GM12878 (cell line): ENCODE results near the gene SPDYE4.

Experiments
- CEBPB ChIP-seq, 2 experiments: fragments of 150-350 bp in 1 of 2; IDR thresholded peaks; 2 replicates each; pipeline ENCODE4 v1.6.1; 2012 to 2014; ENCODE audit warnings: low read depth in 2 of 2, low read length in 2 of 2, borderline replicate concordance in 1 of 2, inconsistent platforms in 1 of 2
- SUZ12 ChIP-seq: fragments of 200-600 bp; sonication (generic); IDR thresholded peaks from one replicate; pipeline ENCODE4 v1.6.1; 2018; ENCODE audit warnings: antibody characterized with exemption, mild to moderate bottlenecking; ENCODE audit not compliant: unreplicated experiment
- ZNF274 ChIP-seq: IDR thresholded peaks from one replicate; pipeline ENCODE4 v1.8.0; 2011; ENCODE audit not compliant: insufficient read length, insufficient read depth
- ZSCAN29 ChIP-seq: fragments of 450-650 bp; IDR thresholded peaks from 2 replicates; pipeline ENCODE4 v1.6.1; 2017; ENCODE audit warnings: mild to moderate bottlenecking, moderate library complexity
- TF ChIP-seq, protein P1 (sequence below), 3 experiments: IDR thresholded peaks in 2 of 3; conservative IDR thresholded peaks in 1 of 3; 2 replicates each; pipeline ENCODE4 v1.5.1; 2011; ENCODE audit warnings: low read depth in 3 of 3, low read length in 3 of 3, mild to moderate bottlenecking in 3 of 3, control low read depth in 2 of 3, moderate library complexity in 2 of 3, inconsistent platforms in 1 of 3, mixed read lengths in 1 of 3; ENCODE audit not compliant: control insufficient read depth in 2 of 3, insufficient read depth in 1 of 3; ENCODE audit errors: extremely low read depth in 1 of 3
- TF ChIP-seq, protein P2 (sequence below): fragments of 150-350 bp; IDR thresholded peaks from 2 replicates; pipeline ENCODE4 v1.6.1; 2016; ENCODE audit warnings: low read depth, low read length

DNA sequence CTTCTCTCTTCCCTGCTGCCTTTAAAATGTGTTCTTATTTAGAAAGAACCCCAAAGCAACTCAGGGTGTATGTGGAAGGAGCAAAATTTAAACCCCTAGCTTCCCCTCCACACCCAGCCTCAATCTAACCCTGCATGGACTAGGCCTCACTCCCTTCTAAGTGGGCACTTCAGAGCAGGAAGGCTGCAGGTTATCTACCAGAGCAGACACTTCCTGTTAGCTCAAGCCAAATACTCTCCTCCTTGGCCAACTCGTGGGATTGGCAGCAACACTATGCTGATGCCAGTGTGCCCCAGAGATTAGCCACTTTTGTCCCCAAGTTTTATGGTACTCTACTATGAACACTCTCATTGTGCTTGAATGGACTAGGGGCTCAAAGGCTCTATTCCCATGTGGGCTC lies 49.3 kb downstream of the SPDYE4 start:
- no peak for TF ChIP-seq CEBPB (IDR thresholded peaks at IDR 0.05; ENCODE audit: borderline replicate concordance in 1 of 2, low read depth in 2 of 2, low read length in 2 of 2)
- TF ChIP-seq, protein P1, sequence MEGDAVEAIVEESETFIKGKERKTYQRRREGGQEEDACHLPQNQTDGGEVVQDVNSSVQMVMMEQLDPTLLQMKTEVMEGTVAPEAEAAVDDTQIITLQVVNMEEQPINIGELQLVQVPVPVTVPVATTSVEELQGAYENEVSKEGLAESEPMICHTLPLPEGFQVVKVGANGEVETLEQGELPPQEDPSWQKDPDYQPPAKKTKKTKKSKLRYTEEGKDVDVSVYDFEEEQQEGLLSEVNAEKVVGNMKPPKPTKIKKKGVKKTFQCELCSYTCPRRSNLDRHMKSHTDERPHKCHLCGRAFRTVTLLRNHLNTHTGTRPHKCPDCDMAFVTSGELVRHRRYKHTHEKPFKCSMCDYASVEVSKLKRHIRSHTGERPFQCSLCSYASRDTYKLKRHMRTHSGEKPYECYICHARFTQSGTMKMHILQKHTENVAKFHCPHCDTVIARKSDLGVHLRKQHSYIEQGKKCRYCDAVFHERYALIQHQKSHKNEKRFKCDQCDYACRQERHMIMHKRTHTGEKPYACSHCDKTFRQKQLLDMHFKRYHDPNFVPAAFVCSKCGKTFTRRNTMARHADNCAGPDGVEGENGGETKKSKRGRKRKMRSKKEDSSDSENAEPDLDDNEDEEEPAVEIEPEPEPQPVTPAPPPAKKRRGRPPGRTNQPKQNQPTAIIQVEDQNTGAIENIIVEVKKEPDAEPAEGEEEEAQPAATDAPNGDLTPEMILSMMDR (IDR thresholded peaks at IDR 0.05 in 2 of 3, conservative IDR thresholded peaks at IDR 0.05 in 1 of 3; ENCODE audit: control insufficient read depth in 2 of 3, extremely low read depth in 1 of 3, insufficient read depth in 1 of 3, low read depth in 3 of 3, low read length in 3 of 3), result no peak
- TF ChIP-seq ZSCAN29, result no peak
- no peak for TF ChIP-seq SUZ12
- TF ChIP-seq ZNF274, result no peak
- TF ChIP-seq, protein P2, sequence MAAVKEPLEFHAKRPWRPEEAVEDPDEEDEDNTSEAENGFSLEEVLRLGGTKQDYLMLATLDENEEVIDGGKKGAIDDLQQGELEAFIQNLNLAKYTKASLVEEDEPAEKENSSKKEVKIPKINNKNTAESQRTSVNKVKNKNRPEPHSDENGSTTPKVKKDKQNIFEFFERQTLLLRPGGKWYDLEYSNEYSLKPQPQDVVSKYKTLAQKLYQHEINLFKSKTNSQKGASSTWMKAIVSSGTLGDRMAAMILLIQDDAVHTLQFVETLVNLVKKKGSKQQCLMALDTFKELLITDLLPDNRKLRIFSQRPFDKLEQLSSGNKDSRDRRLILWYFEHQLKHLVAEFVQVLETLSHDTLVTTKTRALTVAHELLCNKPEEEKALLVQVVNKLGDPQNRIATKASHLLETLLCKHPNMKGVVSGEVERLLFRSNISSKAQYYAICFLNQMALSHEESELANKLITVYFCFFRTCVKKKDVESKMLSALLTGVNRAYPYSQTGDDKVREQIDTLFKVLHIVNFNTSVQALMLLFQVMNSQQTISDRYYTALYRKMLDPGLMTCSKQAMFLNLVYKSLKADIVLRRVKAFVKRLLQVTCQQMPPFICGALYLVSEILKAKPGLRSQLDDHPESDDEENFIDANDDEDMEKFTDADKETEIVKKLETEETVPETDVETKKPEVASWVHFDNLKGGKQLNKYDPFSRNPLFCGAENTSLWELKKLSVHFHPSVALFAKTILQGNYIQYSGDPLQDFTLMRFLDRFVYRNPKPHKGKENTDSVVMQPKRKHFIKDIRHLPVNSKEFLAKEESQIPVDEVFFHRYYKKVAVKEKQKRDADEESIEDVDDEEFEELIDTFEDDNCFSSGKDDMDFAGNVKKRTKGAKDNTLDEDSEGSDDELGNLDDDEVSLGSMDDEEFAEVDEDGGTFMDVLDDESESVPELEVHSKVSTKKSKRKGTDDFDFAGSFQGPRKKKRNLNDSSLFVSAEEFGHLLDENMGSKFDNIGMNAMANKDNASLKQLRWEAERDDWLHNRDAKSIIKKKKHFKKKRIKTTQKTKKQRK, result no peak
